Measurements from ENCODE around the gene ZNF429.

The ZNF429 gene

DNA sequence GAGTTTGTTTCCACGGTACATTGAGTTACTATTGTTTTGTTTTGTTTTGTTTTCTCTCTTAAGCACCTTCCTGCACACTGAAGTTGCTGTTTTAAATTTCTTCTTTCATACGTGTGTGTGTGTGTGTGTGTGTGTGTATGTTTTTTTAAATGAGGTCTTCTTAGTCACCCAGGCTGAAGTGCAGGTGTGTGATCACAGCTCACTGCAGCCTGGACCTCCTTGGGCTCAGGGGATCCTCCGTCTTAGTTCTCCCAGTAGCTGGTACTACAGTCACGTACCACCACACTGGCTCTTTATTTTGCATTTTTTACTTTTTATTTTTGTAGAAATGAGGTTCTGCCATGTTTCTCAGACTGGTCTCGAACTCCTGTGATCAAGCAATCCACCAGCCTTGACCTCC lies 20.8 kb upstream of the ZNF429 start:
- Mint-ChIP-seq H3K9me3 (peaks cover 33% of the 10 kb centered on the region), H3K4me1 (no peaks in the 10 kb centered on the region), H3K4me3 (no peak overlapping the region), H3K27ac (no peak overlapping the region), H3K27me3 (ENCODE audit: low read depth) (no peaks in the 10 kb centered on the region), H3K36me3 (ENCODE audit: low read depth) (peaks cover 41% of the 10 kb centered on the region)
- TF ChIP-seq, protein P1, sequence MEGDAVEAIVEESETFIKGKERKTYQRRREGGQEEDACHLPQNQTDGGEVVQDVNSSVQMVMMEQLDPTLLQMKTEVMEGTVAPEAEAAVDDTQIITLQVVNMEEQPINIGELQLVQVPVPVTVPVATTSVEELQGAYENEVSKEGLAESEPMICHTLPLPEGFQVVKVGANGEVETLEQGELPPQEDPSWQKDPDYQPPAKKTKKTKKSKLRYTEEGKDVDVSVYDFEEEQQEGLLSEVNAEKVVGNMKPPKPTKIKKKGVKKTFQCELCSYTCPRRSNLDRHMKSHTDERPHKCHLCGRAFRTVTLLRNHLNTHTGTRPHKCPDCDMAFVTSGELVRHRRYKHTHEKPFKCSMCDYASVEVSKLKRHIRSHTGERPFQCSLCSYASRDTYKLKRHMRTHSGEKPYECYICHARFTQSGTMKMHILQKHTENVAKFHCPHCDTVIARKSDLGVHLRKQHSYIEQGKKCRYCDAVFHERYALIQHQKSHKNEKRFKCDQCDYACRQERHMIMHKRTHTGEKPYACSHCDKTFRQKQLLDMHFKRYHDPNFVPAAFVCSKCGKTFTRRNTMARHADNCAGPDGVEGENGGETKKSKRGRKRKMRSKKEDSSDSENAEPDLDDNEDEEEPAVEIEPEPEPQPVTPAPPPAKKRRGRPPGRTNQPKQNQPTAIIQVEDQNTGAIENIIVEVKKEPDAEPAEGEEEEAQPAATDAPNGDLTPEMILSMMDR (IDR thresholded peaks at IDR 0.05; ENCODE audit: unreplicated experiment in 3 of 3) = no peak

DNA sequence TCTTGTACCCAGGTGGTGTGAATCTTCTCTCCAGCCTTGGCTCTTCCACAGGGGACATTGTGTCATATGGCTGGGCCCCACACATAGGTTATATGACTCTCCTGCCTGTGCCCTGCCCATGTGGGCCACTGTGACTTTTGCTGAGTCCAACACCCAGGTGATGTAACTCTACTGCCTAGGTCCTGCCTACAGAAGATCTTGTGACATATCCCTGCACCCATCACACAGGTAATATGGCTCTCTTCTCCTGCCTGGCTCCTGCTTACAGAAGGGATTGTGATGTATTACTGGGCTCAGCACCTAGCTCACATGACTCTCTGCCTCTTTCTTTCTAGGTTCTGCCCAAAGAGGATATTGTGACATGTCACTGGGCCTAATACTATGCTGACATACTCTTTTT lies 19.5 kb upstream of the ZNF429 start:
- Mint-ChIP-seq H3K4me3 (no peak overlapping the region), H3K27ac (no peak overlapping the region), H3K36me3 (ENCODE audit: low read depth) (peaks cover 50% of the 10 kb centered on the region), H3K4me1 (no peaks in the 10 kb centered on the region), H3K9me3 (peaks cover 41% of the 10 kb centered on the region), H3K27me3 (ENCODE audit: low read depth) (no peaks in the 10 kb centered on the region)
- TF ChIP-seq, protein P1 (IDR thresholded peaks at IDR 0.05; ENCODE audit: unreplicated experiment in 3 of 3) = no peak

DNA sequence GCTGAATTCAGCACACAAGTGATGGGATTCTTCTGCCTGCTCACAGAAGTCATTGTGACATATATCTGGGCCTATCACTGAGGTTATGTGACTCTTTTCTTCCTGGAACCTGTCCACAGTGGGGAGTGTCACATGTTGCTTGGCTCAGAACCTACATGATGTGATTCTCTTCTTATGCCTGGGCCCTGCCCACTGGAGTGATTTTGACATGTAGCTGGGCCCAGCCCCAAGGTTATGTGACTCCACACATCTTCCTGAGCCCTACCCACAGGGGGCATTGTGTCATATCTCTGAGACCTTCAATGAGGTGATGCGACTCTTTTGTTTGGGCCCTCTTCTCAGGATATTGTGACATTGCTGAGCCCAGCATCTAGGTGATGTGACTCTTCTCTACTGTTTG lies 17.4 kb upstream of the ZNF429 start:
- H3K36me3 Mint-ChIP-seq (ENCODE audit: low read depth) = peaks cover 43% of the 10 kb centered on the region
- H3K27me3 Mint-ChIP-seq (ENCODE audit: low read depth) = no peaks in the 10 kb centered on the region
- peaks cover 34% of the 10 kb centered on the region for H3K9me3 Mint-ChIP-seq
- TF ChIP-seq, protein P1 (IDR thresholded peaks at IDR 0.05; ENCODE audit: unreplicated experiment in 3 of 3) = no peak
- no peaks in the 10 kb centered on the region for H3K4me1 Mint-ChIP-seq
- no peak overlapping the region for H3K4me3 Mint-ChIP-seq
- no peak overlapping the region for H3K27ac Mint-ChIP-seq

DNA sequence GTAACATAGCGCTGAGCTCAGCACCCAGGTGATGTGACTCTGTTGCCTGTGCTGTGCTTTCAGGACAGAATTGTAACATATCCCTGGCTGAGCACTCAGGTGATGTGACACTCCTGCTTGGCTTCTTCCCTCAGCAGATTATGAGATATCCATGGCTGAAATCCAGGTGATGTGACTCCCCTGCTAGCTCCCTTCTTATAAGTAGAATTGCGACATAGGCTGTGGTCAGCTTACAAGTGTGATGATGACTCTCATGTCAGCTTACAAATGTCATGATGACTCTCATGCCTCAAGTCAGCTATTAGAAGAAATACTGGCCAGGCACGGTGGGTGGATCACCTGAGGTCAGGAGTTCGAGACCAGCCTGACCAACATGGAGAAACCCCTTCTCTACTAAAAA lies 14.3 kb upstream of the ZNF429 start:
- Mint-ChIP-seq H3K36me3 (ENCODE audit: low read depth) (peaks cover 26% of the 10 kb centered on the region), H3K27ac (no peak overlapping the region), H3K4me3 (no peak overlapping the region), H3K27me3 (ENCODE audit: low read depth) (peaks cover 4% of the 10 kb centered on the region), H3K9me3 (peaks cover 19% of the 10 kb centered on the region), H3K4me1 (no peaks in the 10 kb centered on the region)
- TF ChIP-seq, protein P1 (IDR thresholded peaks at IDR 0.05; ENCODE audit: unreplicated experiment in 3 of 3) = no peak

DNA sequence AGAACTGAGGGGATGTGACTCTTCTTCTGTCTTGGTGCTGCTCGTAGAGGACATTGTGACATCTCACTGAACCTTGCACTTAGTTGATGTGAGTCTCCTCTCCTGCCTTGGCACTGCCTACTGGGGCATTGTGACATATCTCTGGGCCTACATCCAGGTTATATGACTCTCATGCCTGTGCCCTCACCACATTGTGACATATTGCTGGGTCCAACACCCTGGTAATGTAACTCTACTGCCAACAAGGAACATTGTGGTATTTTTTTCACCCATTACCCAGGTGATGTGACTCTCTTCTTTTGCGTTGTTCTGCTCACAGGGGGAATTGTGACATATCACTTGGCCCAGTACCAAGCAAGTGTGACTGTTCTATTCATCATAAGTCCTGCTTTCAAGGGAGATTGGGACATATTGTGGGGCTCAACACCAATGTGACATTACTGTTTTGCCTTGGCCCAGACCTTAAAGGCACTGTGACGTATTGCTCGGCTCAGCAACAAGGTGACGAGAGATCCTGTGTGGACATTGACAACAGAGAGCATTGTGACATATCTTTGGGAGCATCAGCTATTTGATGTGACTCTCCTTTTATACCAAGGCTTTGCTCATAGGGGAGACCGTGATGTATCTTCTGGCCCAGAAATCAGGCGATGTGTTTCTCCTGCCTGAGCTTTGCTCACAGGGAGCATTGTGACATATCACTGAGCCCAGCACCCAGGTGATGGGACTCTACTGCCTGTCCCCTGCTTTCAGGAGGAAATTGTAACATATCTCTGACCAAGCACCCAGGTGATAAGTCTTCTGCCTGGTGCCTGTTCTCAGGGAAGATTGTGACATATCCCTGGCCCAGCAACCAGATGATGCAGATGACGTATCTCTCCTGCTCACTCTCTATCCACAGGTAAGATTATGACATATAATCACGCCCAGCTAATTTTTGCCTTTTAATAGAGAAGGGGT lies 12.2 kb upstream of the ZNF429 start:
- H3K4me3 Mint-ChIP-seq = no peak overlapping the region
- peaks cover 11% of the 10 kb centered on the region for H3K9me3 Mint-ChIP-seq
- H3K4me1 Mint-ChIP-seq = no peaks in the 10 kb centered on the region
- peaks cover 23% of the 10 kb centered on the region for H3K36me3 Mint-ChIP-seq (ENCODE audit: low read depth)
- peaks cover 4% of the 10 kb centered on the region for H3K27me3 Mint-ChIP-seq (ENCODE audit: low read depth)
- no peak overlapping the region for H3K27ac Mint-ChIP-seq
- TF ChIP-seq, protein P1 (IDR thresholded peaks at IDR 0.05; ENCODE audit: unreplicated experiment in 3 of 3) = no peak

DNA sequence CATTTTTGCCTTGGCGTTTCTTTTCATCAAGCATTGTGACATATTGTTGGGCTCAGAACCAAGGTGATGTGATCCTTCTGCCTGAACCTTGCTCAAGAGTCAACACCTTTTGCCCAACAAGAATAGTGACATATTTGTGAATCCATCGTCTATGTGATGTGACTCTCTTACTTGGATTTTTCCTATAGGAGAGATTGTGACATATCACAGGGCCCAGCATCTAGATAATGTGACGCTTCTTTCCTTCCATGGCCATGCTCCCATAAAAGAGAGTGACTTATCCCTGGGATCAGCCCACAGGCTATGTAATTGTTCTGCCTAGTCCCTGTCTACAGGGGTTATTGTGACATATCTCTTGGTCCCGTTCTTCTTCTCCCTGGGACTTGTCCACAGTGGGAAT lies 8.5 kb upstream of the ZNF429 start:
- Mint-ChIP-seq H3K36me3 (ENCODE audit: low read depth) (peaks cover 5% of the 10 kb centered on the region), H3K27ac (no peak overlapping the region), H3K4me3 (no peak overlapping the region), H3K4me1 (no peaks in the 10 kb centered on the region), H3K9me3 (no peaks in the 10 kb centered on the region), H3K27me3 (ENCODE audit: low read depth) (peaks cover 4% of the 10 kb centered on the region)
- TF ChIP-seq, protein P1 (IDR thresholded peaks at IDR 0.05; ENCODE audit: unreplicated experiment in 3 of 3) = no peak

Measured in nephron (organoid).